Panc1 (cell line): ENCODE measurements around the gene METTL25B.

ENCODE experiments used
- TCF7L2 ChIP-seq: IDR thresholded peaks from 2 replicates; pipeline ENCODE4 v1.6.1; 2011; ENCODE audit warnings: mild to moderate bottlenecking, low read depth, low read length, inconsistent platforms
- TF ChIP-seq, protein P1 (sequence below): fragments of 450-650 bp; IDR thresholded peaks from 2 replicates; pipeline ENCODE4 v1.5.1; 2017; ENCODE audit warnings: mild to moderate bottlenecking

DNA sequence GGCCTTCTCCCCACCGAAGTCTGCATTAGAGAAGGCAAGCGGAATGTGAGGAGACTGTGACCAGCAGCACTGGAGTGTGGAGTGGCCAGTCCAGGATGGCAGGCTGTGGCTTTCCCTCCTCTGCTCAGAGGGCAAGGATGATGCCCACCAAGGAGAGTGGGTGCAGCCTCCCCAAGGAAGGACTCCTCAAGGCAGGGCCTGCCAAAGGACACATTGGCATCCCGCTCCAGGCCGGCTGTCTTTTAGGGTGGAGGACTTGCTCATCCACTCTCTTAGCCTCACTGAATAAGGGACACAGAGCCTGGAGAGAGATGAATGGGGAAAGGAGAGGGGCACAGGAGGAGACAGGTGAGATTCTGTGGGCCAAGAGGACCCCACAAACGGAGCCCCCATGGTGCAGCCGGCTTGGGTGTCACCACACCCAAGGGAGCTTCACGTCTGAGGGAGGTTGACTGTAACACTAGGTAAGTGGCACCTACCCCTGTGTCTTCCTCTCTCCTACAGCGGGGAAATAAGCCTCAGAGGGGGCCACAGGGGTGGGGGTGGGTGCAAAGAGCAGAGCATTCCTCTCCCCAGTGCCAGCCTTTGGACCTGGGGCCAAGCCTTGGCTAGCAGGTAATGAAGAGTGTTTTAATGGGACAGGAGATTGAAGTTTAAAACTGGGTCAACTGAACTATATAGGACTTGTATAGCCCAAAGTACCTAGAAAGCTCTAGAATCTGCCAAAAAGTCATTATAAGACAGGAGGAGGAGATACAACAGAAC, 46.9 kb upstream of the METTL25B start:
- no peak for TF ChIP-seq TCF7L2
- TF ChIP-seq, protein P1, sequence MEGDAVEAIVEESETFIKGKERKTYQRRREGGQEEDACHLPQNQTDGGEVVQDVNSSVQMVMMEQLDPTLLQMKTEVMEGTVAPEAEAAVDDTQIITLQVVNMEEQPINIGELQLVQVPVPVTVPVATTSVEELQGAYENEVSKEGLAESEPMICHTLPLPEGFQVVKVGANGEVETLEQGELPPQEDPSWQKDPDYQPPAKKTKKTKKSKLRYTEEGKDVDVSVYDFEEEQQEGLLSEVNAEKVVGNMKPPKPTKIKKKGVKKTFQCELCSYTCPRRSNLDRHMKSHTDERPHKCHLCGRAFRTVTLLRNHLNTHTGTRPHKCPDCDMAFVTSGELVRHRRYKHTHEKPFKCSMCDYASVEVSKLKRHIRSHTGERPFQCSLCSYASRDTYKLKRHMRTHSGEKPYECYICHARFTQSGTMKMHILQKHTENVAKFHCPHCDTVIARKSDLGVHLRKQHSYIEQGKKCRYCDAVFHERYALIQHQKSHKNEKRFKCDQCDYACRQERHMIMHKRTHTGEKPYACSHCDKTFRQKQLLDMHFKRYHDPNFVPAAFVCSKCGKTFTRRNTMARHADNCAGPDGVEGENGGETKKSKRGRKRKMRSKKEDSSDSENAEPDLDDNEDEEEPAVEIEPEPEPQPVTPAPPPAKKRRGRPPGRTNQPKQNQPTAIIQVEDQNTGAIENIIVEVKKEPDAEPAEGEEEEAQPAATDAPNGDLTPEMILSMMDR, result no peak
